HUDEP-2 (cell line): ENCODE measurements around the gene GLB1L3.
"Not testable (repeated sequence)": the region's sequence is repeated elsewhere in the genome, so short reads cannot be mapped to it uniquely, and the experiment has no call there.

Source experiments
- DNase-seq, 76 experiments: peaks; one replicate each; lab custom pipeline; 2025; ENCODE audit not compliant: unreplicated experiment in 76 of 76; lab: John Stamatoyannopoulos, UW

The GLB1L3 gene

GRCh38 chr11:134340354-134340964, 64.3 kb downstream of the GLB1L3 start:
- no peak for DNase-seq

GRCh38 chr11:134341805-134342571, 65.8 kb downstream of the GLB1L3 start:
- DNase-seq: no peak

- no peak for DNase-seq
Observed at GRCh38 chr11:134342572-134343340, 66.6 kb downstream of the GLB1L3 start.

- no peak for DNase-seq
Observed at GRCh38 chr11:134343646-134344045, 67.5 kb downstream of the GLB1L3 start.

GRCh38 chr11:134344497-134345236, 68.5 kb downstream of the GLB1L3 start:
- not testable (repeated sequence) for DNase-seq

GRCh38 chr11:134345237-134345550, 69.0 kb downstream of the GLB1L3 start:
- no peak for DNase-seq

- DNase-seq: no peak
Observed at GRCh38 chr11:134346101-134346975, 70.2 kb downstream of the GLB1L3 start.

GRCh38 chr11:134346976-134347350, 70.8 kb downstream of the GLB1L3 start:
- DNase-seq: no peak

- DNase-seq: no peak
Observed at GRCh38 chr11:134347441-134347840, 71.3 kb downstream of the GLB1L3 start.

- no peak for DNase-seq
Observed at GRCh38 chr11:134349109-134349801, 73.1 kb downstream of the GLB1L3 start.

- DNase-seq: no peak
Observed at GRCh38 chr11:134349802-134350355, 73.7 kb downstream of the GLB1L3 start.

- DNase-seq: no peak
Observed at GRCh38 chr11:134350381-134350780, 74.2 kb downstream of the GLB1L3 start.

- no peak for DNase-seq
Observed at GRCh38 chr11:134352111-134352510, 75.9 kb downstream of the GLB1L3 start.

- no peak for DNase-seq
Observed at GRCh38 chr11:134355136-134355535, 79.0 kb downstream of the GLB1L3 start.

- DNase-seq: no peak
Observed at GRCh38 chr11:134355656-134356055, 79.5 kb downstream of the GLB1L3 start.

- DNase-seq: no peak
Observed at GRCh38 chr11:134356656-134357544, 80.7 kb downstream of the GLB1L3 start.

- no peak for DNase-seq
Observed at GRCh38 chr11:134357545-134357839, 81.3 kb downstream of the GLB1L3 start.

GRCh38 chr11:134358165-134358855, 82.1 kb downstream of the GLB1L3 start:
- no peak for DNase-seq
